Upper lobe of right lung (tissue), 1 donor: Measurements from ENCODE around the gene CLRN1. TPM values are rescaled to one million over a fixed set of nuclear protein-coding genes. Genes with fewer than 3 reads are reported as not detected.

Experiments
- ATAC-seq: fragments of 200-7000 bp; cut with Tn5 transposase; one replicate; pipeline ENCODE4 v1.9.1; 2020; ENCODE audit warnings: mild to moderate bottlenecking, moderate library complexity
- DNase-seq: peaks from one replicate; pipeline ENCODE4 v3.0.0-alpha.2; 2020
- H3K27ac ChIP-seq: fragments of 200-600 bp; one replicate; pipeline ENCODE4 v1.8.0; 2022
- H3K27me3 ChIP-seq: fragments of 200-600 bp; one replicate; pipeline ENCODE4 v1.8.0; 2022; ENCODE audit warnings: mild to moderate bottlenecking
- H3K36me3 ChIP-seq: fragments of 200-600 bp; one replicate; pipeline ENCODE4 v1.8.0; 2022
- H3K4me1 ChIP-seq: fragments of 200-600 bp; one replicate; pipeline ENCODE4 v1.8.0; 2022
- H3K4me3 ChIP-seq: fragments of 200-600 bp; one replicate; pipeline ENCODE4 v1.8.0; 2022; ENCODE audit warnings: mild to moderate bottlenecking
- H3K9me3 ChIP-seq: fragments of 200-600 bp; one replicate; pipeline ENCODE4 v1.8.0; 2022
- CTCF ChIP-seq: fragments of 200-600 bp; IDR thresholded peaks from one replicate; pipeline ENCODE4 v1.8.0; 2022; ENCODE audit warnings: antibody characterized with exemption
- intact Hi-C: fragments of 100-400 bp; cut with DNase I; formaldehyde crosslinking; loops from one replicate; pipeline ENCODE4 v1.11.0; 2022
- total RNA-seq: library from RNA; stranded (reverse); fragmentation: NEBNext Ultra II Directional; extraction: Animal tissue kit (Norgen Biotek cat#: 25700); gene quantifications from one replicate; pipeline ENCODE4 v1.2.1, GENCODE V29; 2021
- donor health status: DM: no; HTN: yes; CAD: no; lungs with severe emphysema.

CLRN1 gene
- total RNA-seq, 1 donor from 2014 or later = not detected

DNA sequence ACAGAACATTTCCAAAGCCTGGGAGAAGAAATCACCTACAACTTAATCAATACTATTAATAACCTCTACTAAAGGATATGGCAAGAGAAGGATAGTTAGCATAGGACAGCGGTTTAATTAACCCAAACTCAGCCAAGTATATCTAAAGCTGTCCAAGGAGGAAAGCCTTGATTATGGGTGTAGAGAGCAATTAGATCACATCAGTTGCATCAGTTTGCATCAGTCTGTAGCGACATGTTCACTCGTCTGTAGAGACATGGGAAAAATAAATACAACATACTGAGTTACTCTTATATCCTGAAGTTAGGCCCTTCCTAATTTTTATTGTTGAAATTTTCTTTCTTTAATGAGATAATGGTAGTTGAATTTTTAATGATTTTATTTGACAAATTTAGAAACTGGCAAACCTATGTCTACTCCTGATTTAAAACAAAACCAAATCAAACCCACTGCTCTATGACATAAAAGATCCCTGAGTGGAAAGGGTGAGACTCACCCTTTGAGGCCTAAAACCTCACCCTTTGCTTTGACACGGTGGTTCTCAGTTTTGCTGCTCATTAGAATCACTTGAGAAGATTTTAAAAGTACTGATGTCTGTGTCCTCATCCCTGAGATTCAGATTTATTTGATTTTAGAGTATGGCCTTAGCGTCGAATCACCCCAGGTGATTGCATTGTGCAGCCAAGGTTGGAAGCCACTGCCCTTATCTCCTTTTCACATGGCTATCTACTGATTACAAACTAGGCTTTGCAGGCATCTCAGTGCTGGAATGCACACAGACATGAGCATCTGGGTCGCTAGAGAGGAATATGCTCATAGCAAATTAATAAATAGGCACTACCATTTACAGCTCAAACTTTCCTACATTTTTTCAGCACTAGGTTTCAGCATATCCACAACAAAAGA lies 2.8 kb upstream of the CLRN1 start:
- Histone ChIP-seq H3K27ac (no peak overlapping the region), H3K9me3 (no peaks in the 10 kb centered on the region), H3K36me3 (no peaks in the 10 kb centered on the region), H3K4me1 (no peaks in the 10 kb centered on the region), H3K27me3 (no peaks in the 10 kb centered on the region), H3K4me3 (no peak overlapping the region)
- no peak for ATAC-seq
- no peak for TF ChIP-seq CTCF
- intact Hi-C loops = no loop called here
- DNase-seq = no peak

- DNase-seq (no peak), ATAC-seq (no peak)
- Histone ChIP-seq H3K27me3 (no peaks in the 10 kb centered on the region), H3K9me3 (no peaks in the 10 kb centered on the region), H3K27ac (no peak overlapping the region), H3K36me3 (no peaks in the 10 kb centered on the region), H3K4me3 (no peak overlapping the region), H3K4me1 (no peaks in the 10 kb centered on the region)
- no peak for TF ChIP-seq CTCF
- intact Hi-C loops = no loop called here
Observed at GRCh38 chr3:150970665-150971324, 1.7 kb downstream of the CLRN1 start.

DNA sequence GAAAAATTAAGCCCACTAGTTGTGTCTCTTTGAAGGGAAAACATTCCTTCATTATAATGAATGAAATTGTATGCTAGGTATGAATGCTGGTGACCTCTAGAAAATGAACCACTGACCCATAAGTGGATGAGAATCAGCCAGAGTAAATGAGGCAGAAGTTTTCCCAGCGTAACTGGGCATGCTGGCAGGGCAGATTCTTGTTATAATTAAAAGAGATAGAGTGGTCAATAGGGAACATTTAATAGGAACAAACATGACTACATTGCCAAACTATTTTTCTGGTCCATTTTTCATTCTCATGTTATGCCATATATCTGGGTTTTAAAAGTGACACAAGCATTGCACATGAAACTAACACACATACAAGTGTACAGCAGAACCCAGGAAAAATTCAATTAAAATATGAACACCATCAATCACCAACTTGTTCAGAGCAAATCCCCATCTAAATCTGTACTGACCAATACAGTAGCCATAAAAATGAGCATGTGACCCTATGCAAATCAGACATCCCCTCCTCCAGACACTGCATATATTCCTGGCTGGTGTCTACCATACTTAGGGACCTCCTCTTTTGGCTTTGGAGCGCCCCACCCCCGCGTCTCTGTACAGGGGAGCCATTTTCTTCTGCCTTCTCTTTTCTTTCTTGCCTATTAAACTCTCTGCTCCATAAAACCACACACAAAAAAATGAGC lies 4.0 kb downstream of the CLRN1 start:
- no peak for DNase-seq
- no peak for TF ChIP-seq CTCF
- no peaks in the 10 kb centered on the region for H3K9me3 ChIP-seq
- no peak overlapping the region for H3K4me3 ChIP-seq
- ATAC-seq = no peak
- H3K27ac ChIP-seq = no peak overlapping the region
- no peaks in the 10 kb centered on the region for H3K27me3 ChIP-seq
- H3K4me1 ChIP-seq = no peaks in the 10 kb centered on the region
- intact Hi-C loops = no loop called here
- no peaks in the 10 kb centered on the region for H3K36me3 ChIP-seq

DNA sequence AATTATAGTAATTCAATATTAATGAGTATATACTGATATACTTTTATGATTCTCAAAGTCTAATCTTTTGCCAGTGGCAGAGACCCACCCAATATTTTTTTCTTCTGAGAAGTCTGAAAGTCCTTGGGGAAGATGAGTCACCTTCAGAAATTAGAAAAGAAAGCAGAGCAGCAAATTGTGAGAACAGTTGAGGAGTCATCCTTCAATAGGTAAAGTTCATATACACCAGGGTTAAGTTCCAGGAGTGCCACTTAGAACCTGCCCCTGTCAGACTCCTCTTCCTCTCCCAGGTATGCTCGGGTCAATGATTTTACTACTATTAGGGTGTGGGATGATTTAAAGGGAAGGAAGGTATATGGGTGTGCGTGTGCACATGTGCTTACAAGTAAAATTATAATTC lies 7.1 kb downstream of the CLRN1 start:
- intact Hi-C loops = no loop called here

GRCh38 chr3:150961949-150962348 lies 10.6 kb downstream of the CLRN1 start:
- H3K4me1 ChIP-seq = no peaks in the 10 kb centered on the region
- H3K4me3 ChIP-seq = no peak overlapping the region
- no peaks in the 10 kb centered on the region for H3K27me3 ChIP-seq
- H3K9me3 ChIP-seq = no peaks in the 10 kb centered on the region
- ATAC-seq (no peak), DNase-seq (no peak)
- no peaks in the 10 kb centered on the region for H3K36me3 ChIP-seq
- intact Hi-C loops = no loop called here
- no peak for TF ChIP-seq CTCF
- H3K27ac ChIP-seq = no peak overlapping the region

More for the DNA sequence above, 7.1 kb downstream of the CLRN1 start:
- Histone ChIP-seq H3K9me3 (no peaks in the 10 kb centered on the region), H3K27me3 (no peaks in the 10 kb centered on the region), H3K4me1 (no peaks in the 10 kb centered on the region), H3K36me3 (no peaks in the 10 kb centered on the region), H3K27ac (no peak overlapping the region), H3K4me3 (no peak overlapping the region)
- ATAC-seq (no peak), DNase-seq (no peak)
- TF ChIP-seq CTCF = no peak
